Measurements from ENCODE around the gene CRADD.

Gene CRADD

GRCh38 chr12:93664573-93665138 is 12.5 kb upstream of the CRADD start:
- H3K27ac ChIP-seq: no peak overlapping the region
- TF ChIP-seq EZH2 (IDR thresholded peaks at IDR 0.05) (no peak), FOXP2 (optimal IDR thresholded peaks at IDR 0.05; ENCODE audit: control extremely low read depth, extremely low read length, insufficient read depth) (no peak), POLR2AphosphoS5 (IDR thresholded peaks at IDR 0.05; ENCODE audit: borderline replicate concordance, low read depth, low read length) (no peak)
- H3K36me3 ChIP-seq (ENCODE audit: insufficient read depth, low read length): no peaks in the 10 kb centered on the region
- no peaks in the 10 kb centered on the region for H3K9me3 ChIP-seq (ENCODE audit: low read depth, low read length)
- no peak for DNase-seq (ENCODE audit: low read depth, low spot score)
- no peak overlapping the region for H3K4me3 ChIP-seq
- H3K9ac ChIP-seq (ENCODE audit: insufficient read length): no peak overlapping the region

GRCh38 chr12:93667672-93668071 is 9.5 kb upstream of the CRADD start:
- Histone ChIP-seq H3K9me3 (ENCODE audit: low read depth, low read length) (no peaks in the 10 kb centered on the region), H3K36me3 (ENCODE audit: insufficient read depth, low read length) (no peaks in the 10 kb centered on the region), H3K9ac (ENCODE audit: insufficient read length) (no peak overlapping the region), H3K27ac (no peak overlapping the region), H3K4me3 (no peak overlapping the region)
- TF ChIP-seq POLR2AphosphoS5 (IDR thresholded peaks at IDR 0.05; ENCODE audit: borderline replicate concordance, low read depth, low read length) (no peak), EZH2 (IDR thresholded peaks at IDR 0.05) (no peak)
- no peak for DNase-seq (ENCODE audit: low read depth, low spot score)

GRCh38 chr12:93668919-93669418 is 8.2 kb upstream of the CRADD start:
- Histone ChIP-seq H3K9me3 (ENCODE audit: low read depth, low read length) (no peaks in the 10 kb centered on the region), H3K4me3 (no peak overlapping the region), H3K9ac (ENCODE audit: insufficient read length) (no peak overlapping the region), H3K27ac (no peak overlapping the region), H3K36me3 (ENCODE audit: insufficient read depth, low read length) (no peaks in the 10 kb centered on the region)
- no peak for TF ChIP-seq EZH2 (IDR thresholded peaks at IDR 0.05)
- DNase-seq (ENCODE audit: low read depth, low spot score): no peak

- Histone ChIP-seq H3K9ac (ENCODE audit: insufficient read length) (no peak overlapping the region), H3K27ac (no peak overlapping the region), H3K9me3 (ENCODE audit: low read depth, low read length) (no peaks in the 10 kb centered on the region)
These were observed 7.7 kb upstream of the CRADD start for GRCh38 chr12:93669452-93669851.

GRCh38 chr12:93670104-93670503 is 7.1 kb upstream of the CRADD start:
- H3K9me3 ChIP-seq (ENCODE audit: low read depth, low read length): no peaks in the 10 kb centered on the region
- no peak overlapping the region for H3K9ac ChIP-seq (ENCODE audit: insufficient read length)
- no peak for DNase-seq (ENCODE audit: low read depth, low spot score)
- H3K36me3 ChIP-seq (ENCODE audit: insufficient read depth, low read length): no peaks in the 10 kb centered on the region
- TF ChIP-seq POLR2AphosphoS5 (IDR thresholded peaks at IDR 0.05; ENCODE audit: borderline replicate concordance, low read depth, low read length) (no peak), FOXP2 (optimal IDR thresholded peaks at IDR 0.05; ENCODE audit: control extremely low read depth, extremely low read length, insufficient read depth) (no peak)
- H3K4me3 ChIP-seq: no peak overlapping the region
- no peak overlapping the region for H3K27ac ChIP-seq

More at GRCh38 chr12:93669452-93669851, 7.7 kb upstream of the CRADD start:
- TF ChIP-seq EZH2 (IDR thresholded peaks at IDR 0.05) (no peak), FOXP2 (optimal IDR thresholded peaks at IDR 0.05; ENCODE audit: control extremely low read depth, extremely low read length, insufficient read depth) (no peak), POLR2AphosphoS5 (IDR thresholded peaks at IDR 0.05; ENCODE audit: borderline replicate concordance, low read depth, low read length) (no peak)
- H3K4me3 ChIP-seq: no peak overlapping the region
- DNase-seq (ENCODE audit: low read depth, low spot score): no peak
- H3K36me3 ChIP-seq (ENCODE audit: insufficient read depth, low read length): no peaks in the 10 kb centered on the region

GRCh38 chr12:93671044-93671443 is 6.1 kb upstream of the CRADD start:
- no peaks in the 10 kb centered on the region for H3K9me3 ChIP-seq (ENCODE audit: low read depth, low read length)
- H3K4me3 ChIP-seq: no peak overlapping the region
- TF ChIP-seq FOXP2 (optimal IDR thresholded peaks at IDR 0.05; ENCODE audit: control extremely low read depth, extremely low read length, insufficient read depth) (no peak), POLR2AphosphoS5 (IDR thresholded peaks at IDR 0.05; ENCODE audit: borderline replicate concordance, low read depth, low read length) (no peak), EZH2 (IDR thresholded peaks at IDR 0.05) (no peak)
- no peaks in the 10 kb centered on the region for H3K36me3 ChIP-seq (ENCODE audit: insufficient read depth, low read length)
- H3K27ac ChIP-seq: no peak overlapping the region
- no peak for DNase-seq (ENCODE audit: low read depth, low spot score)
- no peak overlapping the region for H3K9ac ChIP-seq (ENCODE audit: insufficient read length)

- no peak overlapping the region for H3K9ac ChIP-seq (ENCODE audit: insufficient read length)
- H3K27ac ChIP-seq: no peak overlapping the region
- H3K4me3 ChIP-seq: no peak overlapping the region
- H3K9me3 ChIP-seq (ENCODE audit: low read depth, low read length): no peaks in the 10 kb centered on the region
- H3K36me3 ChIP-seq (ENCODE audit: insufficient read depth, low read length): no peaks in the 10 kb centered on the region
- TF ChIP-seq EZH2 (IDR thresholded peaks at IDR 0.05): no peak
- TF ChIP-seq FOXP2 (optimal IDR thresholded peaks at IDR 0.05; ENCODE audit: control extremely low read depth, extremely low read length, insufficient read depth): no peak
- TF ChIP-seq POLR2AphosphoS5 (IDR thresholded peaks at IDR 0.05; ENCODE audit: borderline replicate concordance, low read depth, low read length): no peak
- DNase-seq (ENCODE audit: low read depth, low spot score): no peak
These were observed 4.1 kb upstream of the CRADD start for GRCh38 chr12:93673084-93673483.

GRCh38 chr12:93674386-93674785 is 2.8 kb upstream of the CRADD start:
- H3K9ac ChIP-seq (ENCODE audit: insufficient read length): no peak overlapping the region
- H3K27ac ChIP-seq: no peak overlapping the region
- no peaks in the 10 kb centered on the region for H3K9me3 ChIP-seq (ENCODE audit: low read depth, low read length)
- no peak overlapping the region for H3K4me3 ChIP-seq
- no peak for TF ChIP-seq EZH2 (IDR thresholded peaks at IDR 0.05)
- no peak for TF ChIP-seq POLR2AphosphoS5 (IDR thresholded peaks at IDR 0.05; ENCODE audit: borderline replicate concordance, low read depth, low read length)
- H3K36me3 ChIP-seq (ENCODE audit: insufficient read depth, low read length): no peaks in the 10 kb centered on the region
- no peak for DNase-seq (ENCODE audit: low read depth, low spot score)

GRCh38 chr12:93676408-93677194 is 574 bp upstream of the CRADD start:
- Histone ChIP-seq H3K4me3 (peak overlapping the region; percentile 84), H3K27ac (peak overlapping the region; percentile 90; the same call in 1 of the 2 replicates), H3K9me3 (ENCODE audit: low read depth, low read length) (no peaks in the 10 kb centered on the region), H3K9ac (ENCODE audit: insufficient read length) (peak overlapping the region; percentile 90), H3K36me3 (ENCODE audit: insufficient read depth, low read length) (no peaks in the 10 kb centered on the region)
- no peak for DNase-seq (ENCODE audit: low read depth, low spot score)
- no peak for TF ChIP-seq EZH2 (IDR thresholded peaks at IDR 0.05)
- TF ChIP-seq POLR2AphosphoS5 (IDR thresholded peaks at IDR 0.05; ENCODE audit: borderline replicate concordance, low read depth, low read length): no peak
- no peak for TF ChIP-seq FOXP2 (optimal IDR thresholded peaks at IDR 0.05; ENCODE audit: control extremely low read depth, extremely low read length, insufficient read depth)
